Endothelial cell of umbilical vein (primary cell): Measurements from ENCODE around the gene APOBEC3A. TPM values are rescaled to one million over a fixed set of nuclear protein-coding genes. Genes with fewer than 3 reads are reported as not detected.
"Not testable (repeated sequence)": the region's sequence is repeated elsewhere in the genome, so short reads cannot be mapped to it uniquely, and the experiment has no call there.

Experiments
- BruUV-seq: library from RNA; stranded (reverse); fragments of 400-500 nt; replicated peaks from 2 replicates; lab custom pipeline; 2021; lab: Mats Ljungman, UMichigan
- CTCF ChIA-PET: fragments of 300-600, 350-600 bp; sonication (Branson Sonifier 250); formaldehyde crosslinking; loops from one replicate; lab custom pipeline; 2021; ENCODE audit warnings: antibody characterized with exemption, inconsistent platforms; lab: Charles Lee
- POLR2A ChIA-PET: fragments of 300-600, 350-600 bp; sonication (Branson Sonifier 250); formaldehyde crosslinking; loops from one replicate; lab custom pipeline; 2021; ENCODE audit warnings: antibody characterized with exemption, inconsistent platforms; lab: Charles Lee
- DNase-seq: peaks from one replicate; pipeline ENCODE4 v3.0.0-alpha.2; 2011; ENCODE audit warnings: low read depth, low spot score
- FAIRE-seq: peaks from 2 replicates; lab custom pipeline; 2011; peaks lifted over from hg19 to GRCh38; lab: Jason Lieb, UNC
- H2AFZ ChIP-seq: 2 replicates; pipeline ENCODE4 v1.6.0; 2012; ENCODE audit warnings: low read depth, low read length, control low read depth, inconsistent platforms
- H3K27ac ChIP-seq: 2 replicates; pipeline ENCODE4 v1.5.1; 2011; ENCODE audit warnings: low read depth, mild to moderate bottlenecking, control low read depth, low read length, moderate library complexity; ENCODE audit not compliant: insufficient read depth
- H3K27me3 ChIP-seq, 2 experiments: 2 replicates each; pipeline versions ENCODE4 v1.6.0 to v1.6.1; 2011; ENCODE audit warnings: low read length in 2 of 2, mixed read lengths in 1 of 2; ENCODE audit not compliant: control insufficient read depth in 2 of 2, insufficient read depth in 2 of 2
- H3K36me3 ChIP-seq, 2 experiments: 2 replicates in 1 of 2; 3 replicates in 1 of 2; pipeline ENCODE4 v1.5.1; 2011; ENCODE audit warnings: low read length in 2 of 2, mild to moderate bottlenecking in 1 of 2, moderate library complexity in 1 of 2; ENCODE audit not compliant: control insufficient read depth in 2 of 2, insufficient read depth in 2 of 2; ENCODE audit errors: extremely low read depth in 1 of 2
- H3K4me1 ChIP-seq: 3 replicates; pipeline ENCODE4 v1.5.1; 2011; ENCODE audit warnings: mild to moderate bottlenecking, low read length; ENCODE audit not compliant: control insufficient read depth, insufficient read depth; ENCODE audit errors: extremely low read depth
- H3K4me2 ChIP-seq: 2 replicates; pipeline ENCODE4 v1.6.1; 2011; ENCODE audit warnings: low read length, control low read depth, mixed read lengths; ENCODE audit not compliant: insufficient read depth
- H3K4me3 ChIP-seq, 3 experiments: fragments of 200-600 bp in 1 of 3; sonication (generic), shearing (Covaris generic) in 1 of 3; replicated peaks in 1 of 3; 2 replicates each; pipeline ENCODE4 v1.5.1; 2011 to 2016; ENCODE audit warnings: control low read depth in 3 of 3, low read length in 3 of 3, mild to moderate bottlenecking in 2 of 3, inconsistent platforms in 1 of 3, low read depth in 1 of 3, moderate library complexity in 1 of 3; ENCODE audit not compliant: insufficient read depth in 1 of 3
- H3K79me2 ChIP-seq: 2 replicates; pipeline ENCODE4 v1.6.0; 2012; ENCODE audit warnings: low read length, inconsistent platforms; ENCODE audit not compliant: control insufficient read depth, insufficient read depth
- H3K9ac ChIP-seq: replicated peaks from 2 replicates; pipeline ENCODE3; 2011; ENCODE audit warnings: low read length, control low read depth; ENCODE audit not compliant: insufficient read depth; ENCODE audit errors: extremely low read depth
- H3K9me1 ChIP-seq: replicated peaks from 3 replicates; pipeline ENCODE4 v1.6.0; 2011; ENCODE audit warnings: mild to moderate bottlenecking, low read length; ENCODE audit not compliant: control insufficient read depth, insufficient read depth; ENCODE audit errors: extremely low read depth
- H3K9me3 ChIP-seq: replicated peaks from 2 replicates; pipeline ENCODE4 v1.5.1; 2012; ENCODE audit warnings: low read length, inconsistent platforms; ENCODE audit not compliant: control insufficient read depth, insufficient read depth
- H4K20me1 ChIP-seq: replicated peaks from 2 replicates; pipeline ENCODE3; 2011; ENCODE audit warnings: mild to moderate bottlenecking, low read length; ENCODE audit not compliant: control insufficient read depth, insufficient read depth; ENCODE audit errors: extremely low read depth
- CTCF ChIP-seq, 2 donors: IDR thresholded peaks; 1 replicate in 1 of 2; 2 replicates in 1 of 2; pipeline ENCODE4 v1.5.1; 2011; ENCODE audit warnings: low read length in 2 of 2, mild to moderate bottlenecking in 2 of 2, moderate library complexity in 2 of 2, control low read depth in 1 of 2, inconsistent platforms in 1 of 2, low read depth in 1 of 2; ENCODE audit not compliant: insufficient read depth in 1 of 2; ENCODE audit errors: extremely low read depth in 1 of 2
- EZH2 ChIP-seq: IDR thresholded peaks from 2 replicates; pipeline ENCODE4 v1.6.1; 2012; ENCODE audit warnings: borderline replicate concordance, low read depth, mild to moderate bottlenecking, moderate library complexity, low read length, inconsistent platforms; ENCODE audit not compliant: severe bottlenecking
- FOS ChIP-seq: IDR thresholded peaks from 2 replicates; pipeline ENCODE4 v1.6.1; 2011; ENCODE audit warnings: mild to moderate bottlenecking, low read length, moderate library complexity, borderline replicate concordance; ENCODE audit not compliant: insufficient read depth
- GATA2 ChIP-seq: IDR thresholded peaks from 2 replicates; pipeline ENCODE4 v1.7.0; 2011; ENCODE audit warnings: low read depth, mild to moderate bottlenecking, moderate library complexity, mixed read lengths, low read length; ENCODE audit not compliant: insufficient read length, insufficient read depth
- JUN ChIP-seq: IDR thresholded peaks from 2 replicates; pipeline ENCODE4 v1.6.1; 2011; ENCODE audit warnings: borderline replicate concordance, low read depth; ENCODE audit not compliant: insufficient read length, insufficient read depth
- MAX ChIP-seq: IDR thresholded peaks from 2 replicates; pipeline ENCODE4 v1.6.1; 2011; ENCODE audit not compliant: insufficient read depth, insufficient read length
- MYC ChIP-seq: IDR thresholded peaks from one replicate; pipeline ENCODE4 v1.6.1; 2011; ENCODE audit warnings: mild to moderate bottlenecking, low read depth, low read length
- POLR2A ChIP-seq: IDR thresholded peaks from 2 replicates; pipeline ENCODE4 v1.6.1; 2012; ENCODE audit warnings: low read depth, mild to moderate bottlenecking, control low read depth, low read length
- POLR2AphosphoS5 ChIP-seq: IDR thresholded peaks from 2 replicates; pipeline ENCODE4 v1.6.1; 2012; ENCODE audit warnings: low read depth, mild to moderate bottlenecking, control low read depth, low read length, moderate library complexity; ENCODE audit not compliant: insufficient read depth
- dilution Hi-C: fragments of 300-500 bp; cut with MboI; formaldehyde crosslinking; loops from one replicate; pipeline ENCODE4 v1.15.0; 2019; ENCODE audit warnings: low sequenced_read_pairs; ENCODE audit not compliant: extremely low pct_ligation_motif_present
- intact Hi-C: fragments of 100-400 bp; cut with micrococcal nuclease; formaldehyde crosslinking; loops from one replicate; pipeline ENCODE4 v1.10.0; 2022
- polyA plus RNA-seq, 4 experiments: library from polyadenylated mRNA; depleted of rRNA in 3 of 4; stranded (reverse) in 3 of 4; unstranded in 1 of 4; fragments of >200 nt; gene quantifications; 2 replicates each; pipeline versions ENCODE4 v1.2.1 to v1.2.3, GENCODE V29; 2011 to 2012; ENCODE audit warnings: missing spikeins in 1 of 4
- total RNA-seq: library from RNA; stranded (reverse); gene quantifications from 2 replicates; pipeline ENCODE4 v1.2.3, GENCODE V29; 2021

APOBEC3A gene
- total and polyA plus RNA-seq, 2 donors (not counting 3 experiments of a cell fraction or from before 2014, with no cell fraction given): not detected

GRCh38 chr22:38958651-38958943, 1.2 kb downstream of the APOBEC3A start:
- H3K9ac ChIP-seq, DNase-seq, H3K4me1 ChIP-seq, intact Hi-C loops, H3K9me3 ChIP-seq, H3K4me3 ChIP-seq, H3K79me2 ChIP-seq, H3K4me2 ChIP-seq, H3K36me3 ChIP-seq, dilution Hi-C loops, FAIRE-seq, POLR2A ChIA-PET, H3K9me1 ChIP-seq, H4K20me1 ChIP-seq, H3K27me3 ChIP-seq, BruUV-seq, H2AFZ ChIP-seq, CTCF ChIA-PET, H3K27ac ChIP-seq: not testable (repeated sequence)

- no peaks in the 10 kb centered on the region for H3K79me2 ChIP-seq
- H3K9ac ChIP-seq: no peak overlapping the region
- H3K27ac ChIP-seq: no peak overlapping the region
- H3K4me2 ChIP-seq: no peak overlapping the region
- no peak for DNase-seq
- no peaks in the 10 kb centered on the region for H4K20me1 ChIP-seq
- H3K4me3 ChIP-seq: no peak overlapping the region
- ChIA-PET CTCF (no interaction called here), POLR2A (interaction anchor here (0.6 kb wide), 1 partner anchor 373 kb away, joined by 5 read pairs; no protein-coding TSS in a partner anchor)
- H3K36me3 ChIP-seq: no peaks in the 10 kb centered on the region
- peaks cover 0 to 4% of the 10 kb centered on the region in 2 experiments for H3K27me3 ChIP-seq
- H3K9me1 ChIP-seq: no peaks in the 10 kb centered on the region
- intact Hi-C loops: no loop called here
- no peaks in the 10 kb centered on the region for H3K9me3 ChIP-seq
- no TSS peak for BruUV-seq
- dilution Hi-C loops: no loop called here
- no peaks in the 10 kb centered on the region for H3K4me1 ChIP-seq
- TF ChIP-seq MAX (no peak), FOS (no peak), POLR2AphosphoS5 (no peak), EZH2 (no peak), GATA2 (no peak), MYC (no peak), JUN (no peak), POLR2A (no peak), CTCF (IDR thresholded peaks at IDR 0.05; ENCODE audit: extremely low read depth in 1 of 2, insufficient read depth in 1 of 2, low read depth in 1 of 2, low read length in 2 of 2) (no peak)
- no peak for FAIRE-seq
- H2AFZ ChIP-seq: no peak overlapping the region
These were observed 2.2 kb downstream of the APOBEC3A start for GRCh38 chr22:38959590-38959989.

- H2AFZ ChIP-seq, H3K27me3 ChIP-seq, H3K36me3 ChIP-seq, H3K4me2 ChIP-seq, H3K27ac ChIP-seq, DNase-seq, H3K4me1 ChIP-seq, H4K20me1 ChIP-seq, H3K9me1 ChIP-seq, H3K9ac ChIP-seq, dilution Hi-C loops, H3K9me3 ChIP-seq, intact Hi-C loops, POLR2A ChIA-PET, H3K4me3 ChIP-seq, BruUV-seq, FAIRE-seq, CTCF ChIA-PET, H3K79me2 ChIP-seq: not testable (repeated sequence)
These were observed 3.3 kb downstream of the APOBEC3A start for GRCh38 chr22:38960673-38961072.
